Medulla oblongata (tissue), 1 donor: ENCODE measurements around the gene HOXA4.

Source experiments
- DNase-seq: peaks from one replicate; pipeline ENCODE4 v3.0.0-alpha.2; 2015; ENCODE audit errors: extremely low spot score

HOXA4 gene

GRCh38 chr7:27169658-27170425, 39.3 kb upstream of the HOXA4 start:
- DNase-seq, result no peak

GRCh38 chr7:27168265-27168947, 37.8 kb upstream of the HOXA4 start:
- DNase-seq, result no peak

GRCh38 chr7:27167916-27168264, 37.3 kb upstream of the HOXA4 start:
- no peak for DNase-seq

- no peak for DNase-seq
These were observed 36.3 kb upstream of the HOXA4 start for GRCh38 chr7:27166531-27167505.

- no peak for DNase-seq
These were observed 35.5 kb upstream of the HOXA4 start for GRCh38 chr7:27165996-27166530.

GRCh38 chr7:27165089-27165995, 34.8 kb upstream of the HOXA4 start, which contains the start of gene HOXA9:
Gene HOXA9 (minus strand): TSS chr7:27165537. CDS start chr7:27165457, 80 bp downstream.
- no peak for DNase-seq

DNA sequence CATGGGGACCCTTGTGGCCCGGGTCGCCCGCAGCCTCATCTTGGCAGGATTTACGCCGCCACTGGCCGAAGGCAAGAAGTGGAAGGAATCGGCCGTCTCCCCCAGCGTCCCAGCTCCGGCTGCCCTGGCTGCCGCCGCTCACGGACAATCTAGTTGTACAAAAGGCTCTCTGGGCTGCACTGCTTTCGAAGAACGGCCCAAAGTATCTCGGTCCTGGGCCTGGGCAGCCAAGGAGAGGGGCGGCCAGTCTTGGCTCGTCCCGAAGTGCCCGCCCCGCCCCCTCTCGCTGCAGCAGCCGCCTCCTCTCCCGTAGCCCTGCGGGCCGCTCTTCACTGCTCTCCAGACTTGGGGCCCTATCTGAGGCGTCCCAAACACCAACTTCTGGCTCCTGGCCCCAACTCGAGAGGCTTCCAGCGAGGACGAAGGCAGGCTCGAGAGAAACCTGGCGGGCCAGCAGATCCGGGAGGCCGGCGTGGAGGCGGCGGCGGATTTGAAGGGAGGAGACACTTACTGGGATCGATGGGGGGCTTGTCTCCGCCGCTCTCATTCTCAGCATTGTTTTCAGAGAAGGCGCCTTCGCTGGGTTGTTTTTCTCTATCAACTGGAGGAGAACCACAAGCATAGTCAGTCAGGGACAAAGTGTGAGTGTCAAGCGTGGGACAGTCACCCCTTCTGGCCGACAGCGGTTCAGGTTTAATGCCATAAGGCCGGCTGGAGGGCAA, 34.0 kb upstream of the HOXA4 start:
- DNase-seq, result no peak

- no peak for DNase-seq
These were observed 33.4 kb upstream of the HOXA4 start for GRCh38 chr7:27164045-27164366.

- no peak for DNase-seq
These were observed 32.9 kb upstream of the HOXA4 start for GRCh38 chr7:27163288-27164044.

GRCh38 chr7:27162561-27163287, 32.2 kb upstream of the HOXA4 start:
- no peak for DNase-seq

DNA sequence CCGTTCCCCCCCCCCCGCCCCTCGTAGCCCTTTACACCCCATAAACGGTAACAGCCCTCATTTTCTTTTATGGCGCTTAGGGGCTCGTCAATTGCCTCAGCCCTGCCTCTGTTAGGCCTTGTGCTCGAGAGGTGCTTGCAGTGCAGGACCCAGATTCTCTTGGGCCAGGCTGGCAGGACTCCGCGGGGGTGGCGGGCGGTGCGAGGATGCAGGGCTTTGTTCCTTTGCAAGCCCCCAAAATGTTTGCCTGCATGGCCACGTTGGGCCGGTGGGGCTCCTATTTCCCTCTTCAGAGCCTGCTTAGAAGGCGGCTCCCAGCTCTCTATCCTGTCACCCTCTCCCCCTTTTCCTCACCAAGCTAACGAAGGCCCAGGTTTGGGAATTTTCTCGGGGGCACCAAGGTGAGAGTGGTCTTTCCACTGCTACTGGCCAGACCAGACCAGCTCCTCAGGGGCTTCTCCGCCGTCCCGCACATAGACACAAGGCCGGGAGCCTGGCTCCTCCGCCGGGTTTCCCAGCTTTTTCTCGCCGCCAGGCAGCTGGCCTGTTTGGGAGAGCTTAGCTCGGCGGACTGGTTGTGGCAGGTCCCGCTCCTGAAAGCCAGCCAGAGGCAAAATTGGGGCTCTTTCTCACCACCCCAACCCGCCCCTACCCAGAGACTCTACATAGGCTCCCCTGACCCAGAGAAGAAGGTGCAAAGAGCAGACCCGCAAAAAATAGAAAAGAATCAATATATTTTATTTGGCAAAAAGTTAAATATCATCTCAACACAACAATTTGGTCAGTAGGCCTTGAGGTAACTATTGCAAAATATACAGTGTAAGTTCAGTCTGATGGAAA, 31.4 kb upstream of the HOXA4 start:
- DNase-seq, result no peak

DNA sequence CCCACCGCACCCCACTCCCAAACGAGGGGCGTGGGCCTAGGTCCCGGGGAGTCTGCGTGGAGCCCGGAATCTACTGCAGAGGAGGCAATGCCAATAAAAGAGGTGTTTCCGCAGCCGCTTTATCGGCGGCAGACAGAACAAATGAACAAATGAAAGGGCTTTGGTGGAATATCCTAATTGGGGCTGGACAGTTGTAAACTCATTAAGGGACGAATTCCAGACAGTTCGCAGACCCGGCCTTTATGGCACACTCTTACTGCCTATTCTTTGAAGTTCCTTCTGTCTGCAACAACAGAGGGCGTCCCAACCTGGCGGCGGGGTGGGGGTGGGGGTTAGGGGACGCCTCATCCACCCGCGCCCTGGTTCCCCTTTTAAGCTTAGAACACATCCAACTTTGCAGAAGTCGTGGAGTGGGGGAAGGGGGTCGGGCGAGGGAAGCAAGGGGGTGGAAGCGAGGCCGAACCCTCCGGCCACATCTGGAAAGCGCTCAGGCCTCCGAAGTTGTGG, 30.7 kb upstream of the HOXA4 start:
- DNase-seq, result peak; percentile 53

GRCh38 chr7:27160546-27161213, 30.1 kb upstream of the HOXA4 start:
- peak; percentile 88 for DNase-seq

GRCh38 chr7:27160145-27160545, 29.6 kb upstream of the HOXA4 start:
- DNase-seq, result no peak

DNA sequence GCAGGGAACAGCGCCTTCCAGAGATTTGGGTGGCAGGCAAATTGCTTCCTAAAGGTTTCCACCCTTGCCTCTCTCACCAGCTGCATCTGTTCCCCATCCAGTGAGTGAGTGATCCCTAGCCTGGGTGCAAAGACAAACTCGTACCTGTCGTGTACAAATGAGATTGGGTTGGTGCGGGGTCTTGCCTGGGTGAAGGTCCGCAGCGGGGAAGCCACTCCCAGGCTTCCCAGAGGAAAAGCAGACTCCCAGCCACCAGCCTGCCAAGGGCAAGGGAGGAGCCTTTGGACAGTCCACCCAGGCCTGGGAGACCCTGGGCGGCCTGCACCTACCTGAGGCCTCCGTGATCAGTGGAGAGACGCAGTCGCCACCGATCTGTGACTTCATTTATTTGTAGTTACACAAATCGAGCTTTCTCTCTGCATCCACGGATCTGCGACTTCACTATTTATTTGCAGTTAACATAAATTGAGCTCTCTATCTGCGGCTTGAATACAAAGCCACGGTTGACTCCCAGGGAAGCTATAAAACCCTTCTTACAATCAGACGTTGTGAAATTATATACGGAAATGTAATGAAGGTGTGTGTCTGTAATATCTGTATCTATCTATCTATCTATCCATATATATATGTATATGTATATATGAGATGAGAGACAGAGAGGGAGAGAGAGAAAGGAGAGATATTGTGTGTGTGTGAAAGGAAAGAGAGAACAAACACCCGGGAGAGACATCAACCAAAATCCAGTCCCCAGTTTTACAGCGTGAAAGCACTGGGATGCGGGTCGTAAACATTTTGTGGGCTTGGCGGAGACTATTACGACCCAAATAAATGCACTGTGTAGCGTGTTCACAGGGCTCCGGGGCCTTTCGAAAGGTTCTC, 28.9 kb upstream of the HOXA4 start:
- DNase-seq, result no peak
